Measurements from ENCODE around the gene VMAC. TPM values are rescaled to one million over a fixed set of nuclear protein-coding genes. Genes with fewer than 3 reads are reported as not detected.

VMAC gene
- total and polyA plus RNA-seq, 2 experiments from 2014 or later: 2.1 to 4.4 TPM

GRCh38 chr19:5905114-5905778, 574 bp downstream of the VMAC start:
- WGBS, 2 experiments (ENCODE audit: low coverage in 1 of 2, low lambda C conversion rate in 2 of 2, missing lambda C conversion rate in 2 of 2): 33 to 44% methylated on average over 30 to 31 of the region's 31 CpGs
- in situ Hi-C loops (cut with MboI): no loop called here
- H3K27me3 ChIP-seq (replicated peaks; ENCODE audit: insufficient read depth): no peaks in the 10 kb centered on the region
- peak overlapping the region; percentile 99 for H3K4me3 ChIP-seq
- H3K36me3 ChIP-seq (ENCODE audit: low read depth): no peaks in the 10 kb centered on the region
- H3K27ac ChIP-seq: peak overlapping the region; percentile 50
- H3K4me1 ChIP-seq (ENCODE audit: insufficient read depth): peaks cover 9% of the 10 kb centered on the region
- peak overlapping the region; percentile 96 for H3K4me2 ChIP-seq (ENCODE audit: unreplicated experiment)
- H3K9me3 ChIP-seq (ENCODE audit: low read depth): no peaks in the 10 kb centered on the region
- TF ChIP-seq EZH2 (IDR thresholded peaks at IDR 0.05; ENCODE audit: insufficient read depth, poor library complexity, severe bottlenecking): no peak
- no peak for TF ChIP-seq EZH2phosphoT487 (IDR thresholded peaks at IDR 0.05; ENCODE audit: insufficient read depth, low read depth)
- H3F3A ChIP-seq (ENCODE audit: insufficient read depth): no peaks in the 10 kb centered on the region
- DNase-seq: no peak
- peak overlapping the region; percentile 84 for H2AFZ ChIP-seq
- peaks cover 45% of the 10 kb centered on the region for H3K79me2 ChIP-seq (ENCODE audit: insufficient read depth)
- H4K20me1 ChIP-seq (ENCODE audit: insufficient read depth): no peaks in the 10 kb centered on the region
- H3K9me2 ChIP-seq (ENCODE audit: insufficient read depth): no peaks in the 10 kb centered on the region
- peak overlapping the region; percentile 89 for H3K9ac ChIP-seq

DNA sequence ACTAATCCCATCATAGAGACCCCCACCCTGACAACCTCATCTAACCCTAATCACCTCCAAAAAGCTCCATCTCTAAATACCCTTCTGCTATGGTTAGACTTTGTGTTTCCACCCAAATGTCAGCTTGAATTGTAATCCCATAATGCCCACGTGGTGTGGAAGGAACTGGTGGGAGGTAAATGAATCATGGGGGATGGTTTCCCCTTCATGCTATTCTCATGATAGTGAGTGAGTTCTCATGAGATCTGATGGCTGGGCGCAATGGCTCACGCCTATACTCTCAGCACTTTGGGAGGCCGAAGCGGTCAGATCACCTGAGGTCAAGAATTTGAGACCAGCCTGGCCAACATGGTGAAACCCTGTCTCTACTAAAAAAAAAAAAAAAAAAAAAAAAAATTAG, 2.6 kb downstream of the VMAC start:
- Histone ChIP-seq H2AFZ (no peak overlapping the region), H3K79me2 (ENCODE audit: insufficient read depth) (peaks cover 25% of the 10 kb centered on the region), H3K4me3 (no peak overlapping the region), H3F3A (ENCODE audit: insufficient read depth) (no peaks in the 10 kb centered on the region), H4K20me1 (ENCODE audit: insufficient read depth) (no peaks in the 10 kb centered on the region), H3K27me3 (replicated peaks; ENCODE audit: insufficient read depth) (no peaks in the 10 kb centered on the region), H3K9me3 (ENCODE audit: low read depth) (no peaks in the 10 kb centered on the region), H3K27ac (no peak overlapping the region), H3K36me3 (ENCODE audit: low read depth) (no peaks in the 10 kb centered on the region), H3K4me1 (ENCODE audit: insufficient read depth) (peaks cover 5% of the 10 kb centered on the region), H3K9me2 (ENCODE audit: insufficient read depth) (no peaks in the 10 kb centered on the region), H3K4me2 (ENCODE audit: unreplicated experiment) (no peak overlapping the region), H3K9ac (no peak overlapping the region)
- 79 to 80% methylated on average over 5 of the region's 5 CpGs for WGBS, 2 experiments (ENCODE audit: low coverage in 1 of 2, low lambda C conversion rate in 2 of 2, missing lambda C conversion rate in 2 of 2)
- in situ Hi-C loops (cut with MboI): no loop called here
- TF ChIP-seq EZH2 (IDR thresholded peaks at IDR 0.05; ENCODE audit: insufficient read depth, poor library complexity, severe bottlenecking): no peak
- DNase-seq: no peak

GRCh38 chr19:5908773-5909442, 4.2 kb downstream of the VMAC start:
- Histone ChIP-seq H3K79me2 (ENCODE audit: insufficient read depth) (0 out of 2 replicates have a peak, but pooled peaks cover 12% of the 10 kb centered on the region), H3K9ac (no peak overlapping the region), H3K4me2 (ENCODE audit: unreplicated experiment) (no peak overlapping the region), H3K27me3 (replicated peaks; ENCODE audit: insufficient read depth) (no peaks in the 10 kb centered on the region), H3K4me3 (no peak overlapping the region), H4K20me1 (ENCODE audit: insufficient read depth) (no peaks in the 10 kb centered on the region), H2AFZ (no peak overlapping the region), H3K4me1 (ENCODE audit: insufficient read depth) (0 out of 2 replicates have a peak, but pooled peaks cover 3% of the 10 kb centered on the region), H3K9me2 (ENCODE audit: insufficient read depth) (no peaks in the 10 kb centered on the region), H3K9me3 (ENCODE audit: low read depth) (no peaks in the 10 kb centered on the region), H3K27ac (no peak overlapping the region), H3F3A (ENCODE audit: insufficient read depth) (peaks cover 4% of the 10 kb centered on the region), H3K36me3 (ENCODE audit: low read depth) (no peaks in the 10 kb centered on the region)
- in situ Hi-C loops (cut with MboI): no loop called here
- 83% methylated on average over 11 to 14 of the region's 14 CpGs for WGBS, 2 experiments (ENCODE audit: low coverage in 1 of 2, low lambda C conversion rate in 2 of 2, missing lambda C conversion rate in 2 of 2)
- TF ChIP-seq EZH2 (IDR thresholded peaks at IDR 0.05; ENCODE audit: insufficient read depth, poor library complexity, severe bottlenecking) (no peak), EZH2phosphoT487 (IDR thresholded peaks at IDR 0.05; ENCODE audit: insufficient read depth, low read depth) (no peak)
- DNase-seq: no peak

DNA sequence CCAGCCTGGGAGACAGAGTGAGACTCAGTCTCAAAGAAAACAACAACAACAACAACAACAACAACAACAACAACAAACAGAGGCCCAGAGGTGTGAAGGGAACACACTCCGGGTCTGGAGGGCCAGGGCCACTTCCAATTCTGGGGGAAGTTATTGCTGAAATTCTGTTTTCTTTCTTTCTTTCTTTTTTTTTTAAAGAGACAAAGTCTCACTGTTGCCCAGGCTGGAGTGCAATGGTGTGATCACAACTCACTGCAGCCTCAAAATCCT, 5.9 kb downstream of the VMAC start:
- Histone ChIP-seq H2AFZ (no peak overlapping the region), H3F3A (ENCODE audit: insufficient read depth) (peaks cover 4% of the 10 kb centered on the region), H3K4me2 (ENCODE audit: unreplicated experiment) (no peak overlapping the region), H3K9me3 (ENCODE audit: low read depth) (no peaks in the 10 kb centered on the region), H3K27ac (no peak overlapping the region), H3K79me2 (ENCODE audit: insufficient read depth) (0 out of 2 replicates have a peak, but pooled peaks cover 8% of the 10 kb centered on the region), H4K20me1 (ENCODE audit: insufficient read depth) (no peaks in the 10 kb centered on the region), H3K9ac (no peak overlapping the region), H3K9me2 (ENCODE audit: insufficient read depth) (no peaks in the 10 kb centered on the region), H3K4me3 (no peak overlapping the region), H3K27me3 (replicated peaks; ENCODE audit: insufficient read depth) (no peaks in the 10 kb centered on the region), H3K4me1 (ENCODE audit: insufficient read depth) (peaks cover 12% of the 10 kb centered on the region), H3K36me3 (ENCODE audit: low read depth) (no peaks in the 10 kb centered on the region)
- DNase-seq: no peak
- in situ Hi-C loops (cut with MboI): no loop called here
- WGBS, 2 experiments (ENCODE audit: low coverage in 1 of 2, low lambda C conversion rate in 2 of 2, missing lambda C conversion rate in 2 of 2): 82 to 90% methylated on average over 1 of the region's 1 CpG
- no peak for TF ChIP-seq EZH2phosphoT487 (IDR thresholded peaks at IDR 0.05; ENCODE audit: insufficient read depth, low read depth)
- no peak for TF ChIP-seq EZH2 (IDR thresholded peaks at IDR 0.05; ENCODE audit: insufficient read depth, poor library complexity, severe bottlenecking)

Data from GM23248 (cell line).